SKM-1 (cell line): ENCODE results near the gene NUP155.
"Not testable (repeated sequence)": the region's sequence is repeated elsewhere in the genome, so short reads cannot be mapped to it uniquely, and the experiment has no call there.

Source experiments
- DNase-seq: peaks from one replicate; lab custom pipeline; 2025; ENCODE audit not compliant: unreplicated experiment; lab: John Stamatoyannopoulos, UW

NUP155 gene

GRCh38 chr5:37370864-37371726 is at the start of gene NUP155:
Gene NUP155 (minus strand): TSS chr5:37371106. CDS start chr5:37370977, 129 bp downstream.
- DNase-seq: peak; percentile 80

DNA sequence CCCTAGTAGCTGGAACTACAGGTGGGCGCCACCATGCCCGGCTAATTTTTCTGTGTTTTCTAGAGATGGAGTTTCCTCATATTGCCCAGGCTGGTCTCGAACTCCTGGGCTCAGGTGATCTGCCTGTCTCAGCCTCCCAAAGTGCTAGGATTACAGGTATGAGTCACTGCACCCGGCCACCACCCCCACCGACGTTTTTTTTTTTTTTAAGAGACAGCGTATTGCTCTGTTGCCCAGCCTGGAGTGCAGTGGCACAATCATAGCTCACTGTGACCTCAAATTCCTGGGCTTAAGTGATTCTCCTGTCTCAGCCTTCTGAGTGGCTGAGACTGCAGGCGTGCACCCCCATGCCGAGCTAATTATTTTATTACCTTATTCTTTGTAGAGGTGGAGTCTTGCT is 46.4 kb upstream of the NUP155 start:
- no peak for DNase-seq

- not testable (repeated sequence) for DNase-seq
Observed at GRCh38 chr5:37415456-37415855, 44.5 kb upstream of the NUP155 start.

DNA sequence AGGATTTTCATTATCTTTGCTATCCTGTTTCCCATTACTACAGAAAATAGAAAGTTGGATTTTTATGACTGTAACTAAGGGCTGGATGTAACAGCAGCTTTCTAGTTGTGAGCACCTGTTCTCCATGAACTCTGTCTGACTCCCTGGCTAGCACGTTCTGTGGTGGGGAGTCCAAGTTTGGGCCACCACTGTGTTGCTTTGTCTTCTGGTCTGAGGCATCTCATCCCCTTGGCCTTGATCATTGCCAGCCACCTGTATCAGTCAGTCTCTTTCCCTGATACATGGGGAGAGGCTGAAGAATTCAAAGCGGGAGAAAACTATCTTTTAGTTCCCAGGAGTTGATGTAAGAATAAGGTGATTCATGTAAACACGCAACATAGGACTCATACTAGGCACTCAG is 41.6 kb upstream of the NUP155 start:
- no peak for DNase-seq

DNA sequence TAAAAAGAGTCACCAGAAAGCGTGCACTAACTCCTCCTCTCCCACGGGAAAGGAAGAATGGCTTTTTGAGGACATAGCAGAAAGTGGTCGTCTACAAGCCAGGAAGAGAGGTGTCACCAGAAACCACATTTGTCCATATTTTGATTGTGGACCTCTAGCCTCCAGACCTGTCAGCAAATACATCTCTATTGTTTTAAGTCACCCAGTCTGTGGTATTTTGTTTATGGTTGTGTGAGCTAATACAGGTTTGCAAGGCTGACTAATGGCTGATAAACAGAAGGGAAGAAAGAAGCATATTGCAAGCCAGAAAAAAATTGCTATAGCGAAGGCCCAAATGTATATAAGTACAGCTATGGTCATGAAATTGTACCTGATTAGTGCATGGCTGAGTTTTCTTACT is 29.6 kb upstream of the NUP155 start:
- DNase-seq: no peak

DNA sequence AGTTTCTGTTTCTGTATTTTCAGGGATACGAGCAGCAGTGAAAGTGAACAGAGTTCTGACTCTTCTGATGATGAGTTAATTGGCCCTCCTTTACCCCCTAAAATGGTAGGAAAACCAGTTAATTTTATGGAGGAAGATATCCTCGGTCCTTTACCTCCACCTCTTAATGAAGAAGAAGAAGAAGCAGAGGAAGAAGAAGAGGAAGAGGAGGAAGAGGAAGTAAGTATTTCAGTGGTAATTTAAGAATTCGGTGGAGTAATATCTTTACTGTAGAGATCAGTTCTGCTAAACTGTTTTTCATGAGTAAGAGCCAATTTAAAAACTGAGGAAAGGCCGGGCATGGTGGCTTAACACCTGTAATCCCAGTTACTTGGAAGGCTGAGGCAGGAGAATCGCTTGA is 25.4 kb upstream of the NUP155 start:
- peak; percentile 54 for DNase-seq

DNA sequence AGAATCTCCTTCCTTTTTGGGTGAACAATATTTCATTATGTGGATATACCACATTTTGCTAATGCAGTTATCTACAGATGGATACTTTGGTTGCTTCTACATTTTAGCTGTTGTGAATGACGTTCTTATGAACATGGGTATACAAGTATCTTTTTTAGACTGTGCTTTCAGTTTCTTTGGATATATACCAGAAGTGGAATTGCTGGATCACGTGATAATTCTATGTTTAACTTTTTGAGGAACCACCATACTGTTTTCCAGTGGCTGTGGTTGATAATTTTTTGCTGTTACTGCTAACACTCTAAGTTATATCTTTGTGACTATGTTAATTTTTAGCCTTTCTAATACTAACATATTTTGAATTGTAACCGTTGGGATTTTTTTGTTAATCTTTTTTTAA is 20.7 kb upstream of the NUP155 start:
- DNase-seq: no peak

- peak; percentile 57 for DNase-seq
Observed at GRCh38 chr5:37379100-37379628, 8.3 kb upstream of the NUP155 start, which contains the start of gene WDR70. Gene WDR70 (plus strand): TSS chr5:37379318. CDS start chr5:37379368, 50 bp downstream.

GRCh38 chr5:37378066-37378465 is 7.2 kb upstream of the NUP155 start:
- not testable (repeated sequence) for DNase-seq

DNA sequence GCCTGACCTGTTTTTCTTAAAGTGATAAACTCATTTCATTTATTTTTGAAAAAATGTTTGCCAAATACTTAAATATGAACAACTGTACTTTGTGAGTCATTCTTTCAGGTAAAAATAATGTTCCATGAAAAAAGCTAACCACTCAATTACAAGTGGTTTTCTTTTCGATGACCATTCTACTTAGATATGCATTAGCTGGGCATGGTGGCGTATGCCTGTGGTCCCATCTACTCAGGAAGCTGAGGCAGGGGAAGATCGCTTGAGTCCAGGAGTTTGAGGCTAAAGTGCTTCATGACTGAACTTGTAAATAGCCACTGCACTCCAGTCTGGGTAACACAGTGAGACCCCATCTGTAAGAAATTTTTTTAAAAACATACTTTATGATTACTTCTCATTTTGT is 4.2 kb upstream of the NUP155 start:
- DNase-seq: no peak

DNA sequence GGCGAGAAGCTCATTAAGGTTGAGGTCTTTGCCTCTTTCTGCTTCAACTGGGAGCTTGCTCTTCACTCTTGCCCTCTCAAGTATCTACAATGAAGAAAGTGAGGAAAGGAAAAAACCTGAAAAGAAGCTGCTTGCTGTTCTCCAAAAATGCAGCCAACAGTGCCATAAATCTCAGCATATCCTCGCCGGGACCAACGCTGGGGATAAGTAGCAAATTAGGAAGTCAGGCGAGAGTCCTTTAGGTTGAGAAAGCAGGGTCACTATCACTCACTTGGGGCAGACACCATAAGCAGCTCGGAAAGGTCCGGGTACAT is 399 bp downstream of the NUP155 start:
- DNase-seq: no peak

GRCh38 chr5:37355161-37355560 is 15.7 kb downstream of the NUP155 start:
- no peak for DNase-seq

DNA sequence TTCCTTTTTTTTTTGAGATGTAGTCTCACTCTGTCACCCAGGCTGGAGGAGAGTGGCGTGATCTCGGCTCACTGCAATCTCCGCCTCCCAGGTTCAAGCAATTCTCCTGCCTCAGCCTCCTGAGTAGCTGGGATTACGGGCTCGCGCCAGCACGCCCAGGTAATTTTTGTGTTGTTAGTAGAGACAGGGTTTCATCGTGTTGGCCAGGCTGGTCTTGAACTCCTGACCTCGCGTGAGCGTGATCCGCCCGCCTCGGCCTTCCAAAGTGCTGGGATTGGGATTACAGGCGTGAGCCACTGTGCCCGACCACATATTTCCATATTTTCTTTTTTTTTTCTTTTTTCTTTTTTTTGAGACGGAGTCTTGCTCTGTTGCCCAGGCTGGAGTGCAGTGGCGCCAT is 28.2 kb downstream of the NUP155 start:
- not testable (repeated sequence) for DNase-seq

GRCh38 chr5:37334754-37335153 is 36.2 kb downstream of the NUP155 start:
- DNase-seq: not testable (repeated sequence)

- DNase-seq: no peak
Observed at GRCh38 chr5:37326536-37326935, 44.4 kb downstream of the NUP155 start.

GRCh38 chr5:37323607-37324006 is 47.3 kb downstream of the NUP155 start:
- DNase-seq: no peak

DNA sequence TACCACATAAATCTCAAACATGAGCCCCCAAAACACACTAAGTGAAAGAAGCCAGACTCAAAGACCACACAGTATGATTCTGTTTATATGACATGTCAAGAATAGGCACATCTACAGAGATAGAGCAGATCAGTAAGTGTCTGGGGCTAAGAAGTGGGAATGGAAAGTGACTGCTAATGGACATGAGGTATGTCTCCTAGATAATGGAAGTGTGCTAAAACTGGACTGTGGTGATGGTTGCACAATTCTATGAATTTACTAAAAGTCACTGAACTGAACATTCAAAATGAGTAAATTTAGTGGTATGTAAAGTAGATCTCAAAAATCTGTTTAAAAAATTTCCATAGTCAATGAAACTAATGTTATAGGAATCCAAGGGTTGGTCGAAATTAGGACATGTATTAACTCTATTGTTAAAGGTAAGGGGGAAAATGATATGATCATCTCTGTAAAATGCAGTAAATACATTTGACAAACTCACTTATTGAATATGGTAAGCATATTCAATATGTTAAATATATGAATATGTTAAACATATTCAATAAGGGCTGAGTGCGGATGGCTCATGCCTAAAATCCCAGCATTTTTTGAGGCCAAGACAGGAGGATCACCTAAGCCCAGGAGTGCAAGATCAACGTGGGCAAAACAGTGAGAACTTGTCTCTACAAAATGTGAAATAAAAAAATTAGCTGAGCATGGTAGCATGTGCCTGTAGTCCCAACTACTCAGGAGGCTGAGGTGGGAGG is 51.7 kb downstream of the NUP155 start:
- no peak for DNase-seq

DNA sequence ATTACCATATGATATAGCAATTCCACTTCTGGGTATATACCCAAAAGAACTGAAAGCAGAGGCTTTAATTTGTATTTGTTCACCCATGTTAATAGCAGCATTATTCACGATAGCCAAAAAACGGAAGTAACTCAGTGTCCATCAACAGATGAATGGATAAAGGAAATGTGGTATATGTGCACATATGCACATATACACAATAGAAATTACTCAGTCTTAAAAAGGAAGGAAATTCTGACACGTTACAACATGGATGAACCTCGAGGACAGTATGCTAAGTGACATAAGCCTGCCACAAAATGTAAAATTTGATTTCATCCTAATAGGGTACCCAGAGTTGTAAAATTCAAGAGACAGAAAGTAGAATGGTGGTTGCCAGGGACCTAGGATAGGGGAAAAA is 54.9 kb downstream of the NUP155 start:
- DNase-seq: no peak

GRCh38 chr5:37310360-37310759 is 60.5 kb downstream of the NUP155 start:
- no peak for DNase-seq

DNA sequence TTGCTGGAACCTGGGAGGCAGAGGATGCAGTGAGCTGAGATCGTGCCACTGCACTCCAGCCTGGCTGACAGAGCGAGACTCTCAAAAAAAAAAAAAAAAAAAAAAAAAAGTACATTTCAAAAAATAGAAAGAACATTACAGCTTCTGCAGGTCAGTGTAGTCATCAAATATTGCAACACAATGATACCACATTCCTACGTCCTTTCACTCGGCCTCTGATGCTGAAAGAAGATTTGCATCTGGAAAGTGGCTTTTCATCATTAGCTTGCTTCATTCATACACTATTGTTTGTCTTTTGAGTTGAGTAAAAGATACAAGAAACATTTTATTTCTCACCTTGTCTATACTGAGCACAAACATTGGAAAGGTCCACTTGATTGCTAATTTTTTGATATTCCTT is 62.1 kb downstream of the NUP155 start:
- no peak for DNase-seq

GRCh38 chr5:37304888-37305287 is 66.0 kb downstream of the NUP155 start:
- DNase-seq: no peak

- DNase-seq: not testable (repeated sequence)
Observed at GRCh38 chr5:37296313-37296712, 74.6 kb downstream of the NUP155 start.
